ENCODE measurements around the gene CDC14B.
"Not testable (repeated sequence)": the region's sequence is repeated elsewhere in the genome, so short reads cannot be mapped to it uniquely, and the experiment has no call there.

DNA sequence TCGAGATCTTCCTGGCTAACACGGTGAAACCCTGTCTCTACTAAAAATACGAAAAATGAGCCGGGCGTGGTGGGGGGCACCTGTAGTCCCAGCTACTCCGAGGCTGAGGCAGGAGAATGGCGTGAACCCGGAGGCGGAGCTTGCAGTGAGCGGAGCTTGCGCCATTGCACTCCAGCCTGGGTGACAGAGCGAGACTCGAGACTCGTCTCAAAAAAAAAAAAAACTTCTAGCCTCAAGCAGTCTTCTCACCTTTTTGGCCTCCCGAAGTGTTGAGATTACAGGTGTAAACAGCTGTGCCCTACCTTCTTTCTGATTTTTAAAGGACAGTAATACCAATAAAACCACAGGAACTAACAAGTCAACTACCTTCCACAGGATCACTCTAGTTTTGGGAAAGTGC is 76.5 kb downstream of the CDC14B start:
- not testable (repeated sequence) for TF ChIP-seq SMAD4 (CRISPR knock-in tag; IDR thresholded peaks at IDR 0.05); SP1 (CRISPR knock-in tag; conservative IDR thresholded peaks at IDR 0.05); CREM (CRISPR knock-in tag; IDR thresholded peaks at IDR 0.05); MXD4 (CRISPR knock-in tag; IDR thresholded peaks at IDR 0.05; ENCODE audit: borderline replicate concordance); SOX15 (CRISPR knock-in tag; IDR thresholded peaks at IDR 0.05)
- TF ChIP-seq, protein P1, sequence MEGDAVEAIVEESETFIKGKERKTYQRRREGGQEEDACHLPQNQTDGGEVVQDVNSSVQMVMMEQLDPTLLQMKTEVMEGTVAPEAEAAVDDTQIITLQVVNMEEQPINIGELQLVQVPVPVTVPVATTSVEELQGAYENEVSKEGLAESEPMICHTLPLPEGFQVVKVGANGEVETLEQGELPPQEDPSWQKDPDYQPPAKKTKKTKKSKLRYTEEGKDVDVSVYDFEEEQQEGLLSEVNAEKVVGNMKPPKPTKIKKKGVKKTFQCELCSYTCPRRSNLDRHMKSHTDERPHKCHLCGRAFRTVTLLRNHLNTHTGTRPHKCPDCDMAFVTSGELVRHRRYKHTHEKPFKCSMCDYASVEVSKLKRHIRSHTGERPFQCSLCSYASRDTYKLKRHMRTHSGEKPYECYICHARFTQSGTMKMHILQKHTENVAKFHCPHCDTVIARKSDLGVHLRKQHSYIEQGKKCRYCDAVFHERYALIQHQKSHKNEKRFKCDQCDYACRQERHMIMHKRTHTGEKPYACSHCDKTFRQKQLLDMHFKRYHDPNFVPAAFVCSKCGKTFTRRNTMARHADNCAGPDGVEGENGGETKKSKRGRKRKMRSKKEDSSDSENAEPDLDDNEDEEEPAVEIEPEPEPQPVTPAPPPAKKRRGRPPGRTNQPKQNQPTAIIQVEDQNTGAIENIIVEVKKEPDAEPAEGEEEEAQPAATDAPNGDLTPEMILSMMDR (IDR thresholded peaks at IDR 0.05): not testable (repeated sequence)
- TF ChIP-seq, protein P2, sequence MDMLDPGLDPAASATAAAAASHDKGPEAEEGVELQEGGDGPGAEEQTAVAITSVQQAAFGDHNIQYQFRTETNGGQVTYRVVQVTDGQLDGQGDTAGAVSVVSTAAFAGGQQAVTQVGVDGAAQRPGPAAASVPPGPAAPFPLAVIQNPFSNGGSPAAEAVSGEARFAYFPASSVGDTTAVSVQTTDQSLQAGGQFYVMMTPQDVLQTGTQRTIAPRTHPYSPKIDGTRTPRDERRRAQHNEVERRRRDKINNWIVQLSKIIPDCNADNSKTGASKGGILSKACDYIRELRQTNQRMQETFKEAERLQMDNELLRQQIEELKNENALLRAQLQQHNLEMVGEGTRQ (CRISPR knock-in tag; IDR thresholded peaks at IDR 0.05): not testable (repeated sequence)
- TF ChIP-seq, protein P3, sequence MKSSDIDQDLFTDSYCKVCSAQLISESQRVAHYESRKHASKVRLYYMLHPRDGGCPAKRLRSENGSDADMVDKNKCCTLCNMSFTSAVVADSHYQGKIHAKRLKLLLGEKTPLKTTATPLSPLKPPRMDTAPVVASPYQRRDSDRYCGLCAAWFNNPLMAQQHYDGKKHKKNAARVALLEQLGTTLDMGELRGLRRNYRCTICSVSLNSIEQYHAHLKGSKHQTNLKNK (CRISPR knock-in tag; IDR thresholded peaks at IDR 0.05): not testable (repeated sequence)
